Activated gamma-delta T cell treated with anti-CD3 and anti-CD28 coated beads, Interleukin-2, amount 50 U/mL, for 16 hours (primary cell): ENCODE data around the gene PROSER2.

Experiments
- DNase-seq: peaks from one replicate; pipeline ENCODE4 v3.0.0-alpha.2; 2020; ENCODE audit warnings: low read depth

The PROSER2 gene, protein sequence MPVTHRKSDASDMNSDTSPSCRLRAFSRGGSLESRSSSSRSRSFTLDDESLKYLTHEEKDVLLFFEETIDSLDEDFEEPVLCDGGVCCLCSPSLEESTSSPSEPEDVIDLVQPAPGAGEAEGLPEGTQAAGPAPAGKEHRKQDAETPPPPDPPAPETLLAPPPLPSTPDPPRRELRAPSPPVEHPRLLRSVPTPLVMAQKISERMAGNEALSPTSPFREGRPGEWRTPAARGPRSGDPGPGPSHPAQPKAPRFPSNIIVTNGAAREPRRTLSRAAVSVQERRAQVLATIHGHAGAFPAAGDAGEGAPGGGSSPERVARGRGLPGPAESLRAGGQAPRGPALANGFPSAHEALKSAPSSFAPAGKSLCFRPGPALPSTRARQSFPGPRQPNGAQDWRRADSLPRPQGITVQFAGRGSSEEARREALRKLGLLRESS

GRCh38 chr10:11823122-11823988 lies at the start of gene PROSER2:
Gene PROSER2 (plus strand): TSS chr10:11823356. CDS start chr10:11852078, 28,722 bp downstream.
- no peak for DNase-seq

GRCh38 chr10:11773761-11774441 lies 49.3 kb upstream of the PROSER2 start:
- no peak for DNase-seq

GRCh38 chr10:11775412-11775811 lies 47.7 kb upstream of the PROSER2 start:
- DNase-seq = no peak

- no peak for DNase-seq
Measured at GRCh38 chr10:11776080-11776479, 47.1 kb upstream of the PROSER2 start.

GRCh38 chr10:11781114-11781513 lies 42.0 kb upstream of the PROSER2 start:
- no peak for DNase-seq

DNA sequence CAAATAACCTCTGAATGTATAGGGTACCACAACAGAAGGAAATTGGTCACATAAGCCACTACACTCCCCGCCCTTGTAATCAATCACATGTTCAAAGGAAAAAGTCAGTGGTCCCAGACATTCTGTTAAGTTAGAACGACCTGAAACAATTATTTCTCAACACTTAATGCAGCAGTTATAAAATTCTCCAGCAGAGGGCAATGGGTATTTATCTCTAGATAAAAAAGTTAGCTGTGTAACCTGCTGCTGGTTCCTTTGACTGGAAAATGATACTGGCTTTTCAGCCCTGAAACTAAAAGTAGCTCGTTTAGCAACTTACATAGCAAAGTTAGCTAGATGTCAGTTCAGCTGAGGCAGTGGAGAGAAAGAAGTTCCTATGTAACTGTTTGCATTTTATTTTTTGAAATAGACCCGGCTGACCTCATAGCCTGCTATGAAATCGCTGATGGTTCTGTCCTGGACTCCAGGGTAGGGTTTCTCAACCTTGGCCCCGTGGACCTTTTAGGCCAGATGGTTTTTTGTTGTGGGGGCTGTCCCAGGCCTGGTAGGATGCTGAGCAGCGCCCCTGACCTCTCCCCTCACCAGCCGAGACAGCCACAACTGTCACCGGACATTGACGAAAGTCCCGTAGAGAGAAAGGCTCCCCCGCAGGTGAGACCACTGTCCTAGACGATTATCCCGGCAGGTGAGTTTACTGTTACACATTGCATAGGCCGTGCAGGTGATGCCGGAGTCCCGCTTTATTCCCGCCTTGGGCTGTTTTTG lies 40.2 kb upstream of the PROSER2 start:
- DNase-seq = no peak

- no peak for DNase-seq
Measured at GRCh38 chr10:11783558-11783865, 39.6 kb upstream of the PROSER2 start.

GRCh38 chr10:11787374-11787773 lies 35.8 kb upstream of the PROSER2 start:
- DNase-seq = no peak

- no peak for DNase-seq
Measured at GRCh38 chr10:11787846-11788245, 35.3 kb upstream of the PROSER2 start.

GRCh38 chr10:11789306-11789705 lies 33.9 kb upstream of the PROSER2 start:
- no peak for DNase-seq

DNA sequence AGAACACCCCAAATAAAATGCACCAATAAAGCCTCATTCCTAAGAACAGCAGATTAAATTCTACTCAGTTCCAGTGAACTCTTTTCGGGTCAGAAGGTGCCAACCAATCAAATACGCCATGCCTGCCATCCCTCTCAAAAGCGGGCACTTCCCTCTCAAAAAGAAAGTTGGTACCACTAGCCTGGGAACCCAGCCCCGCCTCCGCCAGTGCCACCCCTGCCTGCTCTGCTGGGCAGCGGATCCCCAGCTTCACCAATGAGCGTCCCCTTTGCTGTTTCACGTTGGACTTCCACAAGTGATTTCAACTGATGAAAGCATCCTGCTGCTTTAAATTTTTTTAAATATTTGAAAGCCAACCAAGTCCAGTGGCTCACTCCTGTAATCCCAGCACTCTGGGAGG lies 33.2 kb upstream of the PROSER2 start:
- DNase-seq = no peak

- no peak for DNase-seq
Measured at GRCh38 chr10:11793762-11794479, 29.2 kb upstream of the PROSER2 start.

- no peak for DNase-seq
Measured at GRCh38 chr10:11794566-11794965, 28.6 kb upstream of the PROSER2 start.

- no peak for DNase-seq
Measured at GRCh38 chr10:11795101-11795920, 27.8 kb upstream of the PROSER2 start.

GRCh38 chr10:11796474-11796873 lies 26.7 kb upstream of the PROSER2 start:
- no peak for DNase-seq

- DNase-seq = no peak
Measured at GRCh38 chr10:11797281-11797680, 25.9 kb upstream of the PROSER2 start.

DNA sequence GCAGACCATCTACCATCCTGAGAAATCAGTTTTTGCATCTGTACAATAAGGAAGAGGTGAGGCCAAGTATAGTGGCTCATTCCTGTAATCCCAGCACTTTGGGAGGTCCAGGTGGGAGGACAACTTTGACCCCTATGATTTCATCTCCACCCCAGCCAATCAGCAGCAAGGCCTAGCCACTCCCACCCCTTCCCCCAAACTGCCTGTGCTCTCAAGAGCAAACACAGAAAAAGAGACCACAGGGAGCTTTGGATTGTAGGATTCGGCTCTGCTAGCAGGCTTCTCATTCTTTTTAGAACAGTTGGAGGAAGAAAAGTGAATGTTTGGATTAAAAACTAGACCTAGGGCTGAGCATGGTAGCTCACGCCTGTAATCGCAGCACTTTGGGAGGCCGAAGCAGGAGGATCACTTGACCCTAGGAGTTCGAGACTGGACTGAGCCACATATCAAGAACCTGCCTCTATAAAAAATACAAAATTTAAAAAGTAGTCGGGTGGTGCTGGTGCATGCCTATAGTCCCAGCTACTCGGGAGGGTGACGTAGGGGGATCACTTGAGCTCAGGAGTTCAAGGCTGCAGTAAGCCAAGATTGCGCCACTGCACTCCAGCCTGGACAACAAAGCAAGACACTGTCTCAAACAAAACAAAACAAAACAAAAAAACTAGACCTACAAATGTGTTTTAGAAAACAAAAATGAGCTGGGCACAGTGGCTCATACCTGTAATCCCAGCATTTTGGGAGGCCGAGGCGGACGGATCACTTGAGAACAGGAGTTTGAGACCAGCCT lies 25.1 kb upstream of the PROSER2 start:
- DNase-seq = no peak

GRCh38 chr10:11798845-11799735 lies 24.1 kb upstream of the PROSER2 start:
- no peak for DNase-seq

DNA sequence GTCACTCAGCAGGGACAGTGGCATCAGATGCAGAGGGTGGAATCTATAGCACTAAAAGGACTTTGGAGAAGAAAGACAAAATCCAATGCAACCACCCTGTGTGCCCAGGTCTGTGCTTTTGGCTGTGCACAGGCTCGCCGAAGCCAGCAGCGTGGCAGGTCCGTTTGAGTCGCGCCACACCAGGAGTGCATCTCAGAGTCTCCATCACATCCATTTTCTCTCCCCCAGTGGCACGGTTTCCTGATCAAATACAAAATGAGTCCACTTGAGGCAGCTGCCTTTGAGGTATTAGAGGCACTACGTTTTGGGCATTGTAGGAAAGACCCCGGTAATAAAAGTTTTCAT lies 23.4 kb upstream of the PROSER2 start:
- no peak for DNase-seq
